ENCODE measurements around the gene GNAS. TPM values are rescaled to one million over a fixed set of nuclear protein-coding genes. Genes with fewer than 3 reads are reported as not detected.
"Not testable (repeated sequence)": the region's sequence is repeated elsewhere in the genome, so short reads cannot be mapped to it uniquely, and the experiment has no call there.

The GNAS gene
- total RNA-seq, 1 donor from 2014 or later: 772 TPM

GRCh38 chr20:58918621-58919020 lies 66.1 kb downstream of the GNAS start:
- intact Hi-C loops (cut with micrococcal nuclease): no loop called here

- intact Hi-C loops (cut with micrococcal nuclease): no loop called here
Observed at GRCh38 chr20:58921564-58921963, 69.0 kb downstream of the GNAS start.

GRCh38 chr20:58922036-58922435 lies 69.5 kb downstream of the GNAS start:
- intact Hi-C loops (cut with micrococcal nuclease): no loop called here

- intact Hi-C loops (cut with micrococcal nuclease): no loop called here
Observed at GRCh38 chr20:58923117-58923712, 70.7 kb downstream of the GNAS start.

GRCh38 chr20:58926802-58927489 lies 74.4 kb downstream of the GNAS start:
- intact Hi-C loops (cut with micrococcal nuclease): no loop called here

- intact Hi-C loops (cut with micrococcal nuclease): no loop called here
Observed at GRCh38 chr20:58927490-58928061, 75.1 kb downstream of the GNAS start.

- intact Hi-C loops (cut with micrococcal nuclease): no loop called here
Observed at GRCh38 chr20:58930496-58930895, 78.0 kb downstream of the GNAS start.

- intact Hi-C loops (cut with micrococcal nuclease): no loop called here
Observed at GRCh38 chr20:58932170-58932569, 79.7 kb downstream of the GNAS start.

- intact Hi-C loops (cut with micrococcal nuclease): no loop called here
Observed at GRCh38 chr20:58938078-58938477, 85.6 kb downstream of the GNAS start.

- intact Hi-C loops (cut with micrococcal nuclease): no loop called here
Observed at GRCh38 chr20:58938541-58938940, 86.0 kb downstream of the GNAS start.

- intact Hi-C loops (cut with micrococcal nuclease): no loop called here
Observed at GRCh38 chr20:58941471-58941870, 89.0 kb downstream of the GNAS start.

- intact Hi-C loops (cut with micrococcal nuclease): no loop called here
Observed at GRCh38 chr20:58942549-58942948, 90.0 kb downstream of the GNAS start.

- intact Hi-C loops (cut with micrococcal nuclease): no loop called here
Observed at GRCh38 chr20:58944610-58945009, 92.1 kb downstream of the GNAS start.

GRCh38 chr20:58945965-58946631 lies 93.6 kb downstream of the GNAS start:
- intact Hi-C loops (cut with micrococcal nuclease): no loop called here

- intact Hi-C loops (cut with micrococcal nuclease): not testable (repeated sequence)
Observed at GRCh38 chr20:58947797-58948388, 95.4 kb downstream of the GNAS start.

GRCh38 chr20:58950603-58951002 lies 98.1 kb downstream of the GNAS start:
- intact Hi-C loops (cut with micrococcal nuclease): no loop called here

GRCh38 chr20:58953050-58953449 lies 100.5 kb downstream of the GNAS start:
- intact Hi-C loops (cut with micrococcal nuclease): no loop called here

- intact Hi-C loops (cut with micrococcal nuclease): no loop called here
Observed at GRCh38 chr20:58956078-58956477, 103.6 kb downstream of the GNAS start.

GRCh38 chr20:58959652-58960051 lies 107.1 kb downstream of the GNAS start:
- intact Hi-C loops (cut with micrococcal nuclease): no loop called here

Measured in T-helper 2 cell treated with Interferon-gamma antibody and Interleukin-4, amounts not matched to agents 100 ng/mL and 5 ng/mL, for 36 hours (primary cell).